ENCODE data around the gene GPRC5D. TPM values are rescaled to one million over a fixed set of nuclear protein-coding genes. Genes with fewer than 3 reads are reported as not detected.

The GPRC5D gene
- total RNA-seq, 4 donors from 2014 or later, result 0.48 TPM; not detected in 3

DNA sequence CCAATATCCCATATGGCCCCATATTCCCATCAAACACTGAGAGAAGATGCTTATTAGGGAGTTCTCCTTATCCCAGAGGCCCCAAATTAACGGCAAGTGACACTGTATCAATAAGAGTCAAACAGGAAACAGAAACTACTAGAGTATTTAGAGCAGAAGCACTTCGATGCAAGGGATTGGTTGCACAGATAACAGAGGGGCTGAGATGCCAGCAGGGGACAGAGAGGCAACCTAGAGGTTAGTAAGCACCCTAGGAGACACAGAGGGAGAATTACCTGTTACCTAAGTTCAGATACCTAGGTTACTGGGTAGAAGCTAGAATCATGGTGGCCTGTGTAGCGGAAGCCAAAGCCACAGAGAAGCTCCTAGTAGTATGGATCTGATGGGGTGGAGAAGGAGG is 45.2 kb upstream of the GPRC5D start:
- intact Hi-C loops (cut with DNase I; ENCODE audit: low total_unique reads), result no loop called here
- 65 to 70% methylated on average over 3 of the region's 3 CpGs for WGBS, 2 donors (ENCODE audit: low coverage in 1 of 2)
- Histone ChIP-seq H3K4me1 (peaks cover 0 to 39% (median 25%) of the 10 kb centered on the region in 4 donors), H3K4me3 (no peak overlapping the region), H3K27ac (no peak overlapping the region), H3K9me3 (no peaks in the 10 kb centered on the region), H3K27me3 (no peaks in the 10 kb centered on the region), H3K36me3 (no peaks in the 10 kb centered on the region)
- in situ Hi-C loops (cut with MboI; ENCODE audit: low pct_ligation_motif_present in 1 of 4, low pct_unique_long_range_greater_than_20kb in 1 of 4, low sequenced_read_pairs in 3 of 4), result loop anchor here in 1 of 4 donors (25.0 kb wide), 1 partner anchor 160 kb away; no protein-coding TSS in a partner anchor
- TF ChIP-seq POLR2A (IDR thresholded peaks at IDR 0.05) (no peak), EP300 (IDR thresholded peaks at IDR 0.05; ENCODE audit: low read depth) (no peak), POLR2AphosphoS5 (IDR thresholded peaks at IDR 0.05) (no peak)
- TF ChIP-seq, protein P1, sequence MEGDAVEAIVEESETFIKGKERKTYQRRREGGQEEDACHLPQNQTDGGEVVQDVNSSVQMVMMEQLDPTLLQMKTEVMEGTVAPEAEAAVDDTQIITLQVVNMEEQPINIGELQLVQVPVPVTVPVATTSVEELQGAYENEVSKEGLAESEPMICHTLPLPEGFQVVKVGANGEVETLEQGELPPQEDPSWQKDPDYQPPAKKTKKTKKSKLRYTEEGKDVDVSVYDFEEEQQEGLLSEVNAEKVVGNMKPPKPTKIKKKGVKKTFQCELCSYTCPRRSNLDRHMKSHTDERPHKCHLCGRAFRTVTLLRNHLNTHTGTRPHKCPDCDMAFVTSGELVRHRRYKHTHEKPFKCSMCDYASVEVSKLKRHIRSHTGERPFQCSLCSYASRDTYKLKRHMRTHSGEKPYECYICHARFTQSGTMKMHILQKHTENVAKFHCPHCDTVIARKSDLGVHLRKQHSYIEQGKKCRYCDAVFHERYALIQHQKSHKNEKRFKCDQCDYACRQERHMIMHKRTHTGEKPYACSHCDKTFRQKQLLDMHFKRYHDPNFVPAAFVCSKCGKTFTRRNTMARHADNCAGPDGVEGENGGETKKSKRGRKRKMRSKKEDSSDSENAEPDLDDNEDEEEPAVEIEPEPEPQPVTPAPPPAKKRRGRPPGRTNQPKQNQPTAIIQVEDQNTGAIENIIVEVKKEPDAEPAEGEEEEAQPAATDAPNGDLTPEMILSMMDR (IDR thresholded peaks at IDR 0.05), result no peak
- DNase-seq, result no peak

DNA sequence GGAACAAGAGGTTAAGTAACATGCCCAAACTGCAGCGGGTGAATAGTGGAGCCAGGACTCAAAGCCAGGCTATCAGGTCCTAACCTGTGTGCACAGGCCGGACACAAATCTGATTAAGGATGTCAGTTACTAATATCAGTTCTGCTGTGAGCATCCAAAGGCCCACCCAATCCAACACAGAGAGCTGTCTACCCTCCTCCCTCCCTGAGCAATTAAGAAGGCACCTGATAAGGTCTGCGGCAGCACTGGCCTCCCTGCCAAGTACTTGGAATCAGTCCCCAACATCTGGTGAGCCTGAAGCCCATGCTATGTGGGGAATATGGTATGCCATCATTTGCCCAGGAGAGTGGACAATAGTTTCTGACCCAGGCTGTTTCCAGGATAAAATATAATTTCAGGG is 44.2 kb upstream of the GPRC5D start:
- Histone ChIP-seq H3K36me3 (no peaks in the 10 kb centered on the region), H3K9me3 (no peaks in the 10 kb centered on the region), H3K4me3 (no peak overlapping the region), H3K27ac (no peak overlapping the region), H3K27me3 (no peaks in the 10 kb centered on the region), H3K4me1 (peaks cover 5 to 42% (median 27%) of the 10 kb centered on the region in 4 donors)
- in situ Hi-C loops (cut with MboI; ENCODE audit: low pct_ligation_motif_present in 1 of 4, low pct_unique_long_range_greater_than_20kb in 1 of 4, low sequenced_read_pairs in 3 of 4) (loop anchor here in 1 of 4 donors (25.0 kb wide), 1 partner anchor 159 kb away; no protein-coding TSS in a partner anchor), intact Hi-C loops (cut with DNase I; ENCODE audit: low total_unique reads) (no loop called here)
- no peak for DNase-seq
- no peak for TF ChIP-seq POLR2AphosphoS5 (IDR thresholded peaks at IDR 0.05)
- no peak for TF ChIP-seq EP300 (IDR thresholded peaks at IDR 0.05; ENCODE audit: low read depth)
- TF ChIP-seq, protein P1 (IDR thresholded peaks at IDR 0.05), result no peak
- no peak for TF ChIP-seq POLR2A (IDR thresholded peaks at IDR 0.05)
- 79 to 87% methylated on average over 2 to 3 of the region's 3 CpGs for WGBS, 2 donors (ENCODE audit: low coverage in 1 of 2)

DNA sequence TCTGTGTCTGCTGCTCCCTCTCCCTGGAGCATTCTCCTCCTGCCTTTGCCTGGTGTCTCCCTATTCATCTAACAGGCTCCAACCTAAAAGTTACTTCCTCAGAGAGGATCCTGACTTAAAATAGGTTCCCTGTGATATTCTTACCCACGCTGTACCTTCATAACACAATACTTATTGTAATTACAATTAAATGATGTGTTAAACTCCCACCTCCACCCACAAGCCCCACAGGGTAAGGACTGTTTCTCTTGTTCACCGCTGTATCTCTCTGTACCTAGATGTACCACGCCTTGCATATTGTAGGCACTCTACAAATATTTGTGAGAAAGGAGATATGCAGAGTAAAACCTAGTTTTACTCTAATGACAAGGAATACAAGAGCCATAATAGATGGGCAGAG is 43.1 kb upstream of the GPRC5D start:
- Histone ChIP-seq H3K27me3 (no peaks in the 10 kb centered on the region), H3K4me1 (peaks cover 6 to 40% (median 28%) of the 10 kb centered on the region in 4 donors), H3K27ac (no peak overlapping the region), H3K36me3 (no peaks in the 10 kb centered on the region), H3K9me3 (no peaks in the 10 kb centered on the region), H3K4me3 (no peak overlapping the region)
- intact Hi-C loops (cut with DNase I; ENCODE audit: low total_unique reads), result no loop called here
- WGBS, 2 donors (ENCODE audit: low coverage in 1 of 2), result 96 to 97% methylated on average over 3 of the region's 3 CpGs
- in situ Hi-C loops (cut with MboI; ENCODE audit: low pct_ligation_motif_present in 1 of 4, low pct_unique_long_range_greater_than_20kb in 1 of 4, low sequenced_read_pairs in 3 of 4), result loop anchor here in 1 of 4 donors (25.0 kb wide), 1 partner anchor 158 kb away; no protein-coding TSS in a partner anchor
- no peak for DNase-seq
- TF ChIP-seq EP300 (IDR thresholded peaks at IDR 0.05; ENCODE audit: low read depth) (no peak), POLR2A (IDR thresholded peaks at IDR 0.05) (no peak), POLR2AphosphoS5 (IDR thresholded peaks at IDR 0.05) (no peak)
- TF ChIP-seq, protein P1 (IDR thresholded peaks at IDR 0.05), result no peak

DNA sequence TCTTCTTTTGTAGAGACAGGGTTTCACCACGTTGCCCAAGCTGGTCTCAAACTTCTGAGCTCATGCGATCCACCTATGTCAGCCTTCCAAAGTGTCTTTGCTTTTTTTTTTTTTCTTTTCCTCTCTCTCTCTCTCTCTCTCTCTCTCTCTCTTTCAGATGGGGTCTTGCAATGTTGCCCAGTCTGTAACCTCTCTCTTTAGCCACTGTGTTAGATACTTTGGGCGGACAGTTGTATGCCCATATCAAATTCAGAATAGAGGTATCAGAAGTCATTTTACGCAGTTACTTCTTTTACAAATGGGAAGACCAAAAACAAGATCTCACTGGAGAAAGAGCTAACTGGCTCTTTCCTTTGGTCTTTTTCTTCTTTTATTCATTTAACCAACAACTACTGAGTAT is 41.4 kb upstream of the GPRC5D start:
- TF ChIP-seq, protein P1 (IDR thresholded peaks at IDR 0.05), result no peak
- TF ChIP-seq POLR2AphosphoS5 (IDR thresholded peaks at IDR 0.05) (no peak), POLR2A (IDR thresholded peaks at IDR 0.05) (no peak), EP300 (IDR thresholded peaks at IDR 0.05; ENCODE audit: low read depth) (no peak)
- intact Hi-C loops (cut with DNase I; ENCODE audit: low total_unique reads), result no loop called here
- H3K9me3 ChIP-seq, result no peaks in the 10 kb centered on the region
- no peaks in the 10 kb centered on the region for H3K27me3 ChIP-seq
- WGBS, 2 donors (ENCODE audit: low coverage in 1 of 2), result 89 to 93% methylated on average over 4 of the region's 4 CpGs
- no peak overlapping the region for H3K4me3 ChIP-seq
- H3K36me3 ChIP-seq, result peaks cover 0 to 10% (median 3%) of the 10 kb centered on the region in 4 donors
- no peak for DNase-seq
- H3K4me1 ChIP-seq, result peaks cover 6 to 27% (median 15%) of the 10 kb centered on the region in 4 donors
- in situ Hi-C loops (cut with MboI; ENCODE audit: low pct_ligation_motif_present in 1 of 4, low pct_unique_long_range_greater_than_20kb in 1 of 4, low sequenced_read_pairs in 3 of 4), result loop anchor here in 1 of 4 donors (25.0 kb wide), 1 partner anchor 156 kb away; no protein-coding TSS in a partner anchor
- peak overlapping the region; percentile 49 to 70 (median 66) for H3K27ac ChIP-seq
